Neuronal stem cell (in vitro differentiated cells): ENCODE results near the gene NOL12.

Experiments used
- DNase-seq: peaks from one replicate; pipeline ENCODE4 v3.0.0-alpha.2; 2013; ENCODE audit warnings: low spot score
- H2AFZ ChIP-seq: one replicate; pipeline ENCODE4 v1.6.1; 2013; ENCODE audit warnings: mild to moderate bottlenecking, low read length, inconsistent platforms
- H2AK5ac ChIP-seq: 2 replicates; pipeline ENCODE4 v1.6.1; 2013; ENCODE audit warnings: low read depth, mild to moderate bottlenecking, inconsistent platforms, low read length, moderate library complexity, mixed read lengths
- H2BK120ac ChIP-seq: 2 replicates; pipeline ENCODE4 v1.6.1; 2013; ENCODE audit warnings: low read depth, mild to moderate bottlenecking, inconsistent platforms, low read length, moderate library complexity, mixed read lengths
- H2BK12ac ChIP-seq: one replicate; pipeline ENCODE4 v1.6.1; 2013; ENCODE audit warnings: low read length, inconsistent platforms
- H2BK15ac ChIP-seq: 2 replicates; pipeline ENCODE4 v1.6.1; 2013; ENCODE audit warnings: mild to moderate bottlenecking, low read length, inconsistent platforms, mixed read lengths
- H2BK5ac ChIP-seq: one replicate; pipeline ENCODE4 v1.6.1; 2013; ENCODE audit warnings: inconsistent platforms, mild to moderate bottlenecking, low read length, moderate library complexity
- H3K14ac ChIP-seq: one replicate; pipeline ENCODE4 v1.6.1; 2013; ENCODE audit warnings: low read length, inconsistent platforms
- H3K18ac ChIP-seq: 2 replicates; pipeline ENCODE4 v1.6.1; 2013; ENCODE audit warnings: low read length, inconsistent platforms
- H3K23ac ChIP-seq: 2 replicates; pipeline ENCODE4 v1.6.1; 2013; ENCODE audit warnings: low read depth, mild to moderate bottlenecking, mixed read lengths, low read length, inconsistent platforms; ENCODE audit not compliant: poor library complexity
- H3K27ac ChIP-seq: replicated peaks from 3 replicates; pipeline ENCODE4 v1.5.1; 2013; ENCODE audit warnings: low read length, inconsistent platforms
- H3K27me3 ChIP-seq, 3 experiments: 2 replicates each; pipeline ENCODE4 v1.6.1; 2013; ENCODE audit warnings: low read length in 3 of 3, mild to moderate bottlenecking in 2 of 3, inconsistent platforms in 1 of 3, low read depth in 1 of 3, mixed read lengths in 1 of 3, moderate library complexity in 1 of 3; ENCODE audit not compliant: control insufficient read depth in 3 of 3, insufficient read depth in 3 of 3
- H3K36me3 ChIP-seq, 2 donors: replicated peaks in 1 of 2; 2 replicates each; pipeline ENCODE4 v1.6.1; 2013; ENCODE audit warnings: low read length in 2 of 2; ENCODE audit not compliant: control insufficient read depth in 2 of 2, insufficient read depth in 2 of 2
- H3K4ac ChIP-seq: 2 replicates; pipeline ENCODE4 v1.6.1; 2013; ENCODE audit warnings: inconsistent platforms, mild to moderate bottlenecking, low read length, moderate library complexity
- H3K4me1 ChIP-seq, 2 donors: 1 replicate in 1 of 2; 2 replicates in 1 of 2; pipeline ENCODE4 v1.6.1; 2013; ENCODE audit warnings: low read length in 2 of 2, low read depth in 1 of 2; ENCODE audit not compliant: control insufficient read depth in 2 of 2, insufficient read depth in 1 of 2
- H3K4me2 ChIP-seq: one replicate; pipeline ENCODE4 v1.6.1; 2013; ENCODE audit warnings: mild to moderate bottlenecking, low read length, inconsistent platforms; ENCODE audit not compliant: insufficient read depth, poor library complexity, severe bottlenecking
- H3K4me3 ChIP-seq, 2 donors: 2 replicates each; pipeline ENCODE4 v1.5.1; 2013; ENCODE audit warnings: low read length in 2 of 2, mild to moderate bottlenecking in 2 of 2, inconsistent platforms in 1 of 2, moderate library complexity in 1 of 2
- H3K79me1 ChIP-seq: one replicate; pipeline ENCODE4 v1.6.1; 2013; ENCODE audit warnings: low read depth, mild to moderate bottlenecking, inconsistent platforms, low read length, moderate library complexity
- H3K9ac ChIP-seq: one replicate; pipeline ENCODE4 v1.6.1; 2013; ENCODE audit warnings: mild to moderate bottlenecking, low read depth, low read length, inconsistent platforms; ENCODE audit not compliant: poor library complexity
- H3K9me3 ChIP-seq, 2 donors: replicated peaks in 1 of 2; 2 replicates each; pipeline versions ENCODE3 to v1.6.1; 2013; ENCODE audit warnings: low read length in 2 of 2, mild to moderate bottlenecking in 2 of 2, inconsistent platforms in 1 of 2, low read depth in 1 of 2, mixed read lengths in 1 of 2, moderate library complexity in 1 of 2; ENCODE audit not compliant: control insufficient read depth in 2 of 2, insufficient read depth in 1 of 2
- H4K8ac ChIP-seq: one replicate; pipeline ENCODE4 v1.6.1; 2013; ENCODE audit warnings: low read depth, mild to moderate bottlenecking, inconsistent platforms, low read length, moderate library complexity
- H4K91ac ChIP-seq: one replicate; pipeline ENCODE4 v1.6.1; 2013; ENCODE audit warnings: low read length, low read depth, mild to moderate bottlenecking, inconsistent platforms; ENCODE audit not compliant: poor library complexity
- WGBS, 2 donors: extraction: QIAGEN DNeasy Blood & Tissue Kit; methylation state at CpG; one replicate each; pipeline ENCODE4 v1.1.7; 2013; ENCODE audit warnings: missing lambda C conversion rate in 2 of 2, mixed read lengths in 1 of 2; ENCODE audit not compliant: insufficient read length in 2 of 2, insufficient replicate concordance in 1 of 2; ENCODE audit errors: extremely low coverage in 2 of 2; 5-methylcytosine and 5-hydroxymethylcytosine counted together

The NOL12 gene

GRCh38 chr22:37657590-37658132, 28.5 kb upstream of the NOL12 start:
- no peak overlapping the region for H3K18ac ChIP-seq
- no peak overlapping the region for H4K8ac ChIP-seq
- H3K27ac ChIP-seq, result peak overlapping the region; percentile 43
- H3K4me3 ChIP-seq, result peak overlapping the region; percentile 52 to 71
- no peak overlapping the region for H4K91ac ChIP-seq
- no peak overlapping the region for H2BK120ac ChIP-seq
- H3K4me2 ChIP-seq, result peak overlapping the region; percentile 67
- no peak for DNase-seq
- peak overlapping the region; percentile 51 for H2AK5ac ChIP-seq
- H3K27me3 ChIP-seq, result no peaks in the 10 kb centered on the region
- H3K79me1 ChIP-seq, result peaks cover 11% of the 10 kb centered on the region
- H2BK5ac ChIP-seq, result no peak overlapping the region
- H3K9me3 ChIP-seq, result no peaks in the 10 kb centered on the region
- H3K4ac ChIP-seq, result no peak overlapping the region
- no peak overlapping the region for H3K14ac ChIP-seq
- no peak overlapping the region for H2BK12ac ChIP-seq
- H2AFZ ChIP-seq, result peak overlapping the region; percentile 74
- WGBS, 2 donors, result no CpG with 5 or more reads among the region's 6 CpGs
- H2BK15ac ChIP-seq, result no peak overlapping the region
- peaks cover 4 to 31% of the 10 kb centered on the region in 2 donors for H3K36me3 ChIP-seq
- H3K23ac ChIP-seq, result no peak overlapping the region
- no peak overlapping the region for H3K9ac ChIP-seq
- H3K4me1 ChIP-seq, result peaks cover 11 to 16% of the 10 kb centered on the region in 2 donors

- H3K27ac ChIP-seq, result peak within 1 kb of the TSS; percentile 43
- H2AK5ac ChIP-seq, result peak within 1 kb of the TSS; percentile 94
- H3K36me3 ChIP-seq, result peaks cover 4 to 31% of the 10 kb centered on the region in 2 donors
- H3K79me1 ChIP-seq, result peaks cover 11% of the 10 kb centered on the region
- H2BK120ac ChIP-seq, result no peak within 1 kb of the TSS
- no peaks in the 10 kb centered on the region for H3K9me3 ChIP-seq
- peak within 1 kb of the TSS; percentile 71 for H3K4ac ChIP-seq
- peak within 1 kb of the TSS; percentile 88 for H2AFZ ChIP-seq
- H4K8ac ChIP-seq, result no peak within 1 kb of the TSS
- peak within 1 kb of the TSS; percentile 52 to 94 for H3K4me3 ChIP-seq
- no peak within 1 kb of the TSS for H2BK12ac ChIP-seq
- peak within 1 kb of the TSS; percentile 58 for H3K23ac ChIP-seq
- peaks cover 11 to 16% of the 10 kb centered on the region in 2 donors for H3K4me1 ChIP-seq
- no peak within 1 kb of the TSS for H4K91ac ChIP-seq
- peak within 1 kb of the TSS; percentile 82 for H3K4me2 ChIP-seq
- H3K14ac ChIP-seq, result peak within 1 kb of the TSS; percentile 94
- H3K9ac ChIP-seq, result peak within 1 kb of the TSS; percentile 98
- H3K27me3 ChIP-seq, result no peaks in the 10 kb centered on the region
- no peak within 1 kb of the TSS for H2BK5ac ChIP-seq
- peak; percentile 99 for DNase-seq
- H2BK15ac ChIP-seq, result no peak within 1 kb of the TSS
- peak within 1 kb of the TSS; percentile 92 for H3K18ac ChIP-seq
- whole genome bisulfite sequencing, 2 donors, result no CpG with 5 or more reads among the region's 101 CpGs
Observed at GRCh38 chr22:37658133-37659065, 27.7 kb upstream of the NOL12 start, which contains the start of gene PDXP. TSS of gene PDXP (plus strand) at chr22:37658723. CDS start at chr22:37658783, 60 bp downstream.

- no peaks in the 10 kb centered on the region for H3K27me3 ChIP-seq
- H3K9ac ChIP-seq, result peak overlapping the region; percentile 98
- H3K23ac ChIP-seq, result peak overlapping the region; percentile 58
- H3K4ac ChIP-seq, result peak overlapping the region; percentile 71
- peak overlapping the region; percentile 88 for H2AFZ ChIP-seq
- no peak overlapping the region for H2BK120ac ChIP-seq
- no peaks in the 10 kb centered on the region for H3K9me3 ChIP-seq
- DNase-seq, result no peak
- H3K36me3 ChIP-seq, result peaks cover 4 to 26% of the 10 kb centered on the region in 2 donors
- no CpG with 5 or more reads among the region's 68 CpGs for WGBS, 2 donors
- no peak overlapping the region for H2BK12ac ChIP-seq
- H3K4me1 ChIP-seq, result peaks cover 11 to 16% of the 10 kb centered on the region in 2 donors
- no peak overlapping the region for H4K8ac ChIP-seq
- no peak overlapping the region for H3K27ac ChIP-seq
- peak overlapping the region; percentile 94 for H2AK5ac ChIP-seq
- peak overlapping the region; percentile 82 for H3K4me2 ChIP-seq
- peak overlapping the region; percentile 92 for H3K18ac ChIP-seq
- H2BK15ac ChIP-seq, result no peak overlapping the region
- no peak overlapping the region for H4K91ac ChIP-seq
- peaks cover 11% of the 10 kb centered on the region for H3K79me1 ChIP-seq
- H3K14ac ChIP-seq, result peak overlapping the region; percentile 94
- H2BK5ac ChIP-seq, result no peak overlapping the region
- peak overlapping the region; percentile 52 to 94 for H3K4me3 ChIP-seq
Observed at GRCh38 chr22:37659066-37659896, 26.9 kb upstream of the NOL12 start.
